Endothelial cell of umbilical vein (primary cell): ENCODE data around the gene TMCO6. TPM values are rescaled to one million over a fixed set of nuclear protein-coding genes. Genes with fewer than 3 reads are reported as not detected.
A peak's percentile ranks its signal among the peaks of the same experiment; 100 is the strongest.

Experiments
- BruUV-seq: library from RNA; stranded (reverse); fragments of 400-500 nt; replicated peaks from 2 replicates; lab custom pipeline; 2021; lab: Mats Ljungman, UMichigan
- CTCF ChIA-PET: fragments of 300-600, 350-600 bp; sonication (Branson Sonifier 250); formaldehyde crosslinking; loops from one replicate; lab custom pipeline; 2021; ENCODE audit warnings: antibody characterized with exemption, inconsistent platforms; lab: Charles Lee
- POLR2A ChIA-PET: fragments of 300-600, 350-600 bp; sonication (Branson Sonifier 250); formaldehyde crosslinking; loops from one replicate; lab custom pipeline; 2021; ENCODE audit warnings: antibody characterized with exemption, inconsistent platforms; lab: Charles Lee
- DNase-seq: peaks from one replicate; pipeline ENCODE4 v3.0.0-alpha.2; 2011; ENCODE audit warnings: low read depth, low spot score
- FAIRE-seq: peaks from 2 replicates; lab custom pipeline; 2011; peaks lifted over from hg19 to GRCh38; lab: Jason Lieb, UNC
- H2AFZ ChIP-seq: 2 replicates; pipeline ENCODE4 v1.6.0; 2012; ENCODE audit warnings: low read depth, low read length, control low read depth, inconsistent platforms
- H3K27ac ChIP-seq: 2 replicates; pipeline ENCODE4 v1.5.1; 2011; ENCODE audit warnings: low read depth, mild to moderate bottlenecking, control low read depth, low read length, moderate library complexity; ENCODE audit not compliant: insufficient read depth
- H3K27me3 ChIP-seq, 2 experiments: 2 replicates each; pipeline versions ENCODE4 v1.6.0 to v1.6.1; 2011; ENCODE audit warnings: low read length in 2 of 2, mixed read lengths in 1 of 2; ENCODE audit not compliant: control insufficient read depth in 2 of 2, insufficient read depth in 2 of 2
- H3K36me3 ChIP-seq, 2 experiments: 2 replicates in 1 of 2; 3 replicates in 1 of 2; pipeline ENCODE4 v1.5.1; 2011; ENCODE audit warnings: low read length in 2 of 2, mild to moderate bottlenecking in 1 of 2, moderate library complexity in 1 of 2; ENCODE audit not compliant: control insufficient read depth in 2 of 2, insufficient read depth in 2 of 2; ENCODE audit errors: extremely low read depth in 1 of 2
- H3K4me1 ChIP-seq: 3 replicates; pipeline ENCODE4 v1.5.1; 2011; ENCODE audit warnings: mild to moderate bottlenecking, low read length; ENCODE audit not compliant: control insufficient read depth, insufficient read depth; ENCODE audit errors: extremely low read depth
- H3K4me2 ChIP-seq: 2 replicates; pipeline ENCODE4 v1.6.1; 2011; ENCODE audit warnings: low read length, control low read depth, mixed read lengths; ENCODE audit not compliant: insufficient read depth
- H3K4me3 ChIP-seq, 3 experiments: fragments of 200-600 bp in 1 of 3; sonication (generic), shearing (Covaris generic) in 1 of 3; replicated peaks in 1 of 3; 2 replicates each; pipeline ENCODE4 v1.5.1; 2011 to 2016; ENCODE audit warnings: control low read depth in 3 of 3, low read length in 3 of 3, mild to moderate bottlenecking in 2 of 3, inconsistent platforms in 1 of 3, low read depth in 1 of 3, moderate library complexity in 1 of 3; ENCODE audit not compliant: insufficient read depth in 1 of 3
- H3K79me2 ChIP-seq: 2 replicates; pipeline ENCODE4 v1.6.0; 2012; ENCODE audit warnings: low read length, inconsistent platforms; ENCODE audit not compliant: control insufficient read depth, insufficient read depth
- H3K9ac ChIP-seq: replicated peaks from 2 replicates; pipeline ENCODE3; 2011; ENCODE audit warnings: low read length, control low read depth; ENCODE audit not compliant: insufficient read depth; ENCODE audit errors: extremely low read depth
- H3K9me1 ChIP-seq: replicated peaks from 3 replicates; pipeline ENCODE4 v1.6.0; 2011; ENCODE audit warnings: mild to moderate bottlenecking, low read length; ENCODE audit not compliant: control insufficient read depth, insufficient read depth; ENCODE audit errors: extremely low read depth
- H3K9me3 ChIP-seq: replicated peaks from 2 replicates; pipeline ENCODE4 v1.5.1; 2012; ENCODE audit warnings: low read length, inconsistent platforms; ENCODE audit not compliant: control insufficient read depth, insufficient read depth
- H4K20me1 ChIP-seq: replicated peaks from 2 replicates; pipeline ENCODE3; 2011; ENCODE audit warnings: mild to moderate bottlenecking, low read length; ENCODE audit not compliant: control insufficient read depth, insufficient read depth; ENCODE audit errors: extremely low read depth
- GATA2 ChIP-seq: IDR thresholded peaks from 2 replicates; pipeline ENCODE4 v1.7.0; 2011; ENCODE audit warnings: low read depth, mild to moderate bottlenecking, moderate library complexity, mixed read lengths, low read length; ENCODE audit not compliant: insufficient read length, insufficient read depth
- POLR2A ChIP-seq: IDR thresholded peaks from 2 replicates; pipeline ENCODE4 v1.6.1; 2012; ENCODE audit warnings: low read depth, mild to moderate bottlenecking, control low read depth, low read length
- dilution Hi-C: fragments of 300-500 bp; cut with MboI; formaldehyde crosslinking; loops from one replicate; pipeline ENCODE4 v1.15.0; 2019; ENCODE audit warnings: low sequenced_read_pairs; ENCODE audit not compliant: extremely low pct_ligation_motif_present
- intact Hi-C: fragments of 100-400 bp; cut with micrococcal nuclease; formaldehyde crosslinking; loops from one replicate; pipeline ENCODE4 v1.10.0; 2022
- polyA plus RNA-seq, 4 experiments: library from polyadenylated mRNA; depleted of rRNA in 3 of 4; stranded (reverse) in 3 of 4; unstranded in 1 of 4; fragments of >200 nt; gene quantifications; 2 replicates each; pipeline versions ENCODE4 v1.2.1 to v1.2.3, GENCODE V29; 2011 to 2012; ENCODE audit warnings: missing spikeins in 1 of 4
- total RNA-seq: library from RNA; stranded (reverse); gene quantifications from 2 replicates; pipeline ENCODE4 v1.2.3, GENCODE V29; 2021
- TF ChIP-seq, protein P1 (sequence below): IDR thresholded peaks from 2 replicates; pipeline ENCODE4 v1.6.1; 2011; ENCODE audit not compliant: insufficient read depth, insufficient read length

TMCO6 gene
- total and polyA plus RNA-seq, 2 donors (not counting 3 experiments of a cell fraction or from before 2014, with no cell fraction given): 22.0 to 23.7 TPM

DNA sequence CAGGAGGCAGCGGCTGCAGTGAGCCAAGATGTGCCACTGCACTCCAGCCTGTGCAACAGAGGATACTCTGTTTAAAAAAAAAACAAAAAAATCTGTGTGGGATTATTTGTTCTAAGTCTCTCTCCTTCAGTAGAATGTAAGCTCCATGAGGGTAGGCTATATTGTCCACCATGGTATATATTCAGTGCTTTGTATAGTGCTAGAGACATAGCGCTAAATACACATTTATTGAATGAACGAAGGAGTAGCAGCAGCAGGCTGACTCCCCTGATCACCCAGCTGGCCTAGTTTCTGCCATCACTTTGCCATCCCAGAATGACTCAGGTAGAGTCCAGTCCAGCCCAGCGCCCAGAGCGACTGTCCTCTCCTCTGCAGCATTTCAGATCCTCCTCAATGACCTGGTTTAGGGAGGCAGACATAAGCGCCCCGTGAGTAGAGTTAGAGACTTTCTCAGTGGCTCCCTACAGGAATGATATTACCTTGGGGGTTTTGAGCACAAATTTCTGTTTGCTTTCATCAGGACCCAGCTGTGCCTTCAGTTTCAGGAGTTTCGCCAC lies 51.2 kb downstream of the TMCO6 start:
- POLR2A ChIA-PET: interaction anchor here (0.9 to 1.8 kb wide), 4 partner anchors 10 to 125 kb away, joined by 3 to 9 read pairs (median 4); partner anchors contain the start of gene ZMAT2
- intact Hi-C loops: loop anchor here (1.0 kb wide), 1 partner anchor 19 kb away; no protein-coding TSS in a partner anchor
- TF ChIP-seq POLR2A: no peak
- no peak for TF ChIP-seq GATA2
- TF ChIP-seq, protein P1, sequence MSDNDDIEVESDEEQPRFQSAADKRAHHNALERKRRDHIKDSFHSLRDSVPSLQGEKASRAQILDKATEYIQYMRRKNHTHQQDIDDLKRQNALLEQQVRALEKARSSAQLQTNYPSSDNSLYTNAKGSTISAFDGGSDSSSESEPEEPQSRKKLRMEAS: no peak

More for the DNA sequence above, 51.2 kb downstream of the TMCO6 start:
- no peaks in the 10 kb centered on the region for H3K9me3 ChIP-seq
- dilution Hi-C loops: no loop called here
- no peaks in the 10 kb centered on the region for H3K27me3 ChIP-seq
- no peaks in the 10 kb centered on the region for H3K9me1 ChIP-seq
- DNase-seq: no peak
- H3K36me3 ChIP-seq: peaks cover 13 to 16% of the 10 kb centered on the region in 2 experiments
- peak overlapping the region; percentile 80 to 90 (median 82) for H3K4me3 ChIP-seq
- no peaks in the 10 kb centered on the region for H4K20me1 ChIP-seq
- H3K79me2 ChIP-seq: peaks cover 41% of the 10 kb centered on the region
- TSS peak; percentile 40 for BruUV-seq
- H3K4me2 ChIP-seq: peak overlapping the region; percentile 78
- H3K4me1 ChIP-seq: peaks cover 13% of the 10 kb centered on the region
- FAIRE-seq: no peak
- H2AFZ ChIP-seq: peak overlapping the region; percentile 60
- H3K9ac ChIP-seq: peak overlapping the region; percentile 96
- H3K27ac ChIP-seq: peak overlapping the region; percentile 1
- CTCF ChIA-PET: interaction anchor here (0.9 to 1.5 kb wide), 10 partner anchors 8 to 318 kb away, joined by 3 to 9 read pairs (median 3); partner anchors contain the start of genes EIF4EBP3, IK, NDUFA2 and ZMAT2
